DMS 273 (cell line): ENCODE results near the gene DYSF.

Source experiments
- DNase-seq: peaks from one replicate; lab custom pipeline; 2025; ENCODE audit not compliant: unreplicated experiment; lab: John Stamatoyannopoulos, UW

DYSF gene

DNA sequence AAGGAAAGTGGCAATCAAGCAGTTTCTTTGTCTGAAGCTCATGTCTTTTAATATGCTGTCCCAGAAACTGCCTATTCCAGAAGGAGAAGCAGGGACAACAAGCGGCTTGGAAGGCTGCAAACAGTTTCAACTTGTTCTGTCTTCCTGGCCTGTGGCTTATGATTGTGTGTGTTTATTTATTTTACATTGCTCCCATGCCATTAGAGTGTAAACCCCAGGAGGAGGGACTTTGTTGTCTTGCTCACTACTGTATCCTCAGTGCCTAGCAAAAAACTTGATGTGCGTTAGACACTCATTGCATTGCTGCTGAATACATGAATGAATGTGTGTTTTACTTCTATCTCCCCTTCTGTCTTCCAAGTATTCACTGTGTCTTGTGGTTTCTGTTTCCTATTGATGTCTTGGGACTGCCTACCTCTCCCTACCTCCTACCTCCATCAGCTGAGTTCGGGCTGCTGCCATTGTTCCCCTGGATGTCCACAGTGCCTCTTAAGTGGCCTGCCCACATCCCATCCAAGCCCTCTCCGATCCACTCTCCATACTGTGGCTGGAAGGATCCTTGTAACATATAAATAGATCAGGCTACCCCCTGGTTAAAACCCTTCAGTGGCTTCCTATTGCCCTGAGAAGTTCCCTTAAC is 261.4 kb downstream of the DYSF start:
- DNase-seq: no peak

DNA sequence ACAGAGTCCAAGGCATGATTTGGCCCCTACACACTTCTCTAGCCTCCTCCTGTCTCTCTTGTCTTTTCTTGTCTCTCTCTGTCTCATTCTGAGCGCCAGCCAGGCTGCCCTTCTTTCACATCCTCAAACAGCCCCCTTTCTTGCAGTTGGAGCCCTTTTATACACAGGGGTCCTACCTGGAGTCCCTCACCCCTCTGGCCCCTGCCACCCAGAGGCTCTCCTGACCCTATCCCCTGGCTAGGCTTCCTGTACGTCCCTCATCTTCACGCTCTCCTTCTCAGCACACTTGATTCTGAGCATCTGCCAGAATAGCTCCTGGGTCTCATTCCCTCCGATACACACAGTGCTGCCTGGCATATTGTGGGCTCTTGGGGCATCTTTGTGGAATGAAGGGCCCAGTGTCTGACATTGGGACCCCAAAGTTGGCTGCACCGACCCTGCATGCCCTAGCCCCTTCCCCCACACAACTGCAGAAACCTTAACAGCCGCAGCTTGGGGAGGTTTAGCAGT is 261.9 kb downstream of the DYSF start:
- no peak for DNase-seq

DNA sequence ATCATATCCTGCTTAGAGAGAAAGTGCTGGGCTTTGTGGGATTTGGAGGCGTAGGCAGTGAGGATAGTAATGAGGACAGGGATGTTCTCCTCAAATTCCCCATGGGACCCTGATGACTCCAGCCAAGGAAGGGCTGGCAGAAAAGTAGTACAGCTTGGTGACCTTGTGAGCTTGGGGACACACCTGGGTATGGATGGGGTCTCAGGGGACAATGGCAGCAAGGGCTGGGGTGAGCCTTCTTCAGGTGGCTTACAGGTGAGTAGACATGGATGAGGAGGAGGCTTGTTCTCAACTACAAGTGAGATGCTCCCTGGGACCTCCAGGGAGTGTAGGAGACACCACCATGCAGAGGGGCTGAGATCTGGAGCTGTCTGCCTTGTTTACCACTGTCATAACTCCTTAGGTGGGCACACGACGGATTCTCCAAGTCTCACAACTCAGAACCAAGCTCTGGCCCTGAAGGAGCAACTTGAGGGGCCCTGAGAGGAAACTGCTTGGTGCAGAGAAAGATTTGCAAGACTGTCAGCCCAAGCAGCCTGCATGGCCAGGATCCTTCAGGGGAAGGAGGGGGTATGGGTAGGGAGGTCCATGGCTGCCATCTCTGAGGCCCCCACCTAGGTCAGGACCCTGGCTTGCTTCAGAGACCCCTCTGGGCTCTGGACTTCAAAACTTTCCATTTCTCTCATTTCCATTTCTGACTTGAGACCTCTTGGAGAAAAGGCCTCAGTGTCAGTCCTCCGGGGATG is 262.8 kb downstream of the DYSF start:
- no peak for DNase-seq

DNA sequence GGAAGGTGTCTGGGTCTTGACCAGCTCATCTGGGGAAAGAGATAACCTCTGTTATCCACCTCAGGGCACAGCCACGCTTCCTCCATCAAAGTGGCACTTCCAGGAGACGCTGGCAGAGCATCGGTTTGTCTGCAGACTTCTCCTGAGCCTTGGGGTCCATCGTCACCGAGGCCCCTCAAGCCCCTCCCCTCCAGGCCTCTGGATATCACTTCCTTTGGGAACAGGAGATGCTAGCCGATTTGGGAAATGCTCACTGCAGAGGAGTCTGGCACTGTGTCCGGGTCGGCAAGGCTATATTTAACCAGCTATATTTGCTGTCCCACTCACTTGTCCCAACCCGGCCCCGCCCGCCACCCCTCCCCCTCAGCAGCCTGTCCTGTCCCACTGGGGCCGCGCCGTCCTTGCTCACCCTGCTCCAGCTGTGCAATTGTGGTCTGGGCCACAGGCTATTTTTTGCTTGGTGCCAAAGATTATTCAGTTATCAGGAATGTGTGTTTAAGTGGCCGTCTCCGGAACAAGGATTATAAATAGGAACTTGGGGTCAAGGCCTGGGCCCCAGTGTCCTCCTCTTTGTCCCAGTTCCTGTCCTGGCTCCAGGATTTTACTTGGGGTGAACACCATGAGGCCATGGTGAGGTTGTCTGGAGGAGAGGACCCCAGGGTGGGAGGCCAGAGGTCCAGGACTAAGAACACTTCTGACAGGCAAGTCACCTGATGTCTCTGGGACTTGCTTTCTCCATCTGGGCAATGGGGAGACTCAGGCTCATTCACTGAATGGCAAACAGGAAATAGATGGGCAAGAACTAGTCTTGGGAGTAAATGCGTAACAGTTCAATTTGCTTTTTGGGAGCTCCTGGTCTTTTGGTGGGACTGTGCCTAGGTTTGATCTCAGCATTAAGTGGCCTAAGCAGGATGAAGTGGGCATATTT is 263.6 kb downstream of the DYSF start:
- no peak for DNase-seq

DNA sequence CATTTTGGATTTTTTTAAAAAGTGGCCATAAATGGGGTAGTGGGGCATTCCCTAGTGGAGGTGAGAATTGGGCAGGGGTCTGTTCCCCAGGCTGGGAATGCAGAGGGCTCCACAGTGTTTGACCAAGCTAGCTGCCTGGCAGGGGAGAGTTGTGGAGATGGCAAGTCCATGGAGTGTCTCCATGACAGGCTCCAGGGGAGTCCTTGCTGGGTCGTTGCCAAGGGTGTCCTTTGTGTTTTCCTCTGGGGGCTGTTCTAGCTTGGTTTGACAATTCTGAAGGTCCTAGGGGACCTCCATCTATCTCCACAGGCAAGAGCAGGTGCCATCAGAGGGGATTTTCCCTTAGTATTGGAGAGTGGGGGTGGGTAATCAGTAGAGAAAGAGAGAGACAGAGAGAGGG is 265.3 kb downstream of the DYSF start:
- DNase-seq: no peak

DNA sequence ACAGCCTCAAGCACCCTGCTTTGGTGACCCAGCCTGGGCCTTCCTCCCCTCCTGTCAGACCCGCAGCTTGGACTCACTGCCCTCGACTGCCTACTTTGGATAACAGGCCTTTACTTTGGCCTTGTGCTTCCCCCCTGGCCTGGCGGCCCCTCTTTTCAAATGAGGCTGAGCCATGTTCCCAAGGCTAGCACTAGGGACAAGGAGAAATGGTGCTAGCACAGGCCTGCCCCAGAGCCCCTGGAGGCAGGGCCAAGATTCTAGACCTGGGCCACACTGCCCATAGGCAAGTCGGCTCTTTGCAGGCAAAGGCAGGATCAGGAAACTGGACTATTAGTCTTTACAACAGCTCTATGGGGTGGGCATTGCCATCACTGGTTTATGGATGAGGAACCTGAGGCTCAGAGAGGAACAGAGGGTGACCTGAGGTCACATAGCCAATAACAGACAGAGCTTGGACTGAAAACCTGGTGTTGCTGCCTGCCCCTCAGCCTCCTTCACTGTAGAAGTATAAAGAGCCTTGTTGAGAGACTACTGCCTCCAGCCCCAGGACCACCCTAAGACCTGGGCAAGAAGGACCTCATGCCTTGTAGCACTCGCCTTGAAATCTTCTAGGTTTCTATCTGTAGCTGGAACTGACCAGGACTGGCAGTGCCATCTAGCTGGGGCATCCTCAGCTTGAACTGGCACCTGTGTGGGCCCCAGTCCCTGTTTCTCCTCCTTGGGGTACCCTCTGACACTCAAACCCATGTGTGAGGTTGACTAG is 266.3 kb downstream of the DYSF start:
- DNase-seq: no peak

DNA sequence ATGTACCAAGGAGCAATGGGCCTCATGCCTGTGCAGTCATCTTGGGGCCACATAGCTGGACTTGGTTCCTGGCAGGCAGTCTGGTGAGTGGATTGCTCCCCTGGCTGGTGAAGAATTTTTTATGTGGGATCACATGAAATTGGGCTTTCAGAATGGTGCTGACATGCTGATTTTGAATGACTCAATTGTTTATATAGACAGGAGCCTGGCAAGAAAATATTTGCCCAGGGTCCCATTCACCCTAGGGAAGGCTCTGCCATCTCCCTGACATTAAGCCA is 266.9 kb downstream of the DYSF start:
- no peak for DNase-seq

DNA sequence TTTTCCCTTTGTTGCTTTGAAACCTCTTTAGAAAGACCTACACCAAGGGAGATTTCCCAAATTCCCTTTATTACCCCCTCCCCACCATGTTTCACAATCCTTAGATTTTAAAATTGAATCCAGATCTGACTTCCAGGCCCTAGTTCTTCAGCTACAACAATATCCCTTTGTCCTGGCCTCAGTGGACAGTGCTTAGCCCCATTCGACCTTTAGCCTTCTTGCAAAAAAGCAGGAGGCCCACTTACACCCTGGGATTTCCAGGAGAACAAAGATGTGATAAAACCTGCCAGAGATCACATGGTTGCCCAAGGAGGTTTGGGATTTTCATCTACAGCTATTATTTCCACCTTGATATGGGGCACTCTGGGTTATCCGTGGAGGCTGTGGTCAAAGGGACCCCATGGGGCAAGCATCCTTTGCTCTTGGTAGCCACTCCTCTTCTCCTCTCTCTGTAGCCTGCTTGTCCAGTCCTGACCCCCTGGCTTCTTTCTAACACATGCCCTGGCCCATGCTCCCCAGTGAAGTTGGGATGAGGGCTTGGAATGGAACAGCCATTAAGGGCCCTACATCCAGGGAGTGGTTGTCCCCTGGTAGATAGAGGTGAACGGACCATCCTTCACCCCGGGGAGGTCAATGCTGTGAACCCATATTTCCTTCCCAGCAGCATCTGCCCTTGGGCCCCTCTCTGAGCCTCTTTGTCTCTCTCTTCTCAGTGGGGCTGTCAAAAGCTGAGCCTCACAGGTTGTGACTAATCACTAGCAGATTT is 267.4 kb downstream of the DYSF start:
- no peak for DNase-seq

DNA sequence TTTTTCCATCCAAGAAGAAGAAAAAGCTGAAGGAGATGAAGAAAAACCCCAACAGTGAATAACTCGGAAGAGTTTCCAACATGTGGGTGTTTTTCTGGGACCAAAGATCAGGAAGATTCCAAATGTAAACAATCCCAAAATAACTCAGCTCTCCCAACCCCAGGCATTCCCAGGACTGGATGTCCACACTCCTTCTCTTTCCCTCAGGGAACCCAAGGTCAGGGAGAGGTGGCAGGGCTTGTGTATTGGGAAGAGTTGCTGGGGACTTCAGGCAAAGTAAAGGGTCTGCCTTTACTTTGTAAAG is 268.0 kb downstream of the DYSF start:
- no peak for DNase-seq

DNA sequence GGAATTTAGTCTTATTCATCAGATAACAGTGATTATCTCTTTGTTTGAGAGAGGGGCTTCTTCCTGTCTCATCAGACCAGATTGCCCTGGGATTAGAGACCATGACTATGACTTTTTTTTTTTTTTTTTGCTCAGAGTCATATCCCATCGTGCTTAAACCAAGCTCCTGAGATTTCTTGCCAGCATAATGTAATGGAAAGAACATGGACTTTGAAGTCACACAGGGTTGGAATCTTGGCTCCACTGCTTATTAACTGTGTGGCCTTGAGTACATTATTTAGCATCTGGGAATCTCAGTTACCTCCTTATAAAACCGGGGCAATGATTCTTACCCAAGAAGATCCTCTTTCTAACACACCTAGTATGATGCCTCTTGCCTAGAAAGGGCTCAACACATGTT is 268.3 kb downstream of the DYSF start:
- no peak for DNase-seq

DNA sequence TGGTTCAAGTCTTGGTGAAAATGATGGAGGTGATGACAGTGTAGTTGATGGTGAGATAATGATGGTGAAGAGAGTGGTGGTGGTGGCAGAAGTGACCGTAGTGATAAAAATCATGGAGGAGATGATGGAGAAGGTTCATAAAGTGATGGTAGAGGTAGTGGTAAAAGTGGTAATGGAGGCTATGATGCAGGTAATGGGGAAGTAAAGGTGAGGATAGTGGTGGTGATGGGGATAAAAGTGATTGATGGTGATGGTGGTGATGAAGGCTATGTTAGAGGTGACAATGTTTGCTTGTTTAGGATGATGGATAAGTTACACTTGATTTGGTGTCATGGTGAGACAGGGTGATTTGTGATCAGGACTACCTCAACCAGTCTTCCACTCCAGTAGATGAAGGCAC is 268.9 kb downstream of the DYSF start:
- DNase-seq: no peak

DNA sequence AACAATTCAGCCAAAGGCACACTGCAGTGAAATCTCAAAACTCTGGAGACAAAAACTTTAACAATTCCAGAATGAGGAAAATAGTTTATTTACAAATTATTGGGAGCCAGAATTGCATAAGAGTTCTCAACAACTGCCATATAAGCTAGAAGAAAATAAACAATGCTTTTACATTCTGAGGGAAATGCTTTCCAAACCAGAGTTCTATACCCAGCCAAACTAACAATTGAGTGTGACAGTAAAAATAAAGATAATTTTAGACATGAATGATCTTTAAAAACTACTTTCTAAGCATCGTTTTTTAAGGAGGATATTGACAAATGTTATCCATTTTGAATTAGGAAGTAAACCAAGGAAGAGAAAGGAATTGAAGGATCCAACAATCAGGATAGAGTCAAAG is 271.4 kb downstream of the DYSF start:
- no peak for DNase-seq

DNA sequence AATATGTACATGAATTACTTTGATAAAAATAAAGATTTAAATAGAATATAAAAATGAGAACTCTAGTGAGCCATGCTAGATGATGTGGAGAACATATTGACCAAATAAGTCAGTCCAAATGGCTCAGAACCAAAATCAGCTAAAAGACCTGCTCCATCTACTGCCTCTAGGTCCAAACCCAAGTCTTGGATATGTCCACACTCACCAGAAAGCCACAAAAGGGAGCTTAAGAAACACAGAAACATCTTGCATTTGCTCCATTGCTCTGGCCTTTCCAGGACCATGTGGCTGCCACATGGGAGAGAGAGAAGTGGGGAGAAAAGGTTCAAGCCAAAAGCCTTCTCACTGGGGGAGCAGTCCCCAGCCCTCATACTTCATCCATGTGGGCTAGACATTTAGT is 272.5 kb downstream of the DYSF start:
- DNase-seq: no peak

DNA sequence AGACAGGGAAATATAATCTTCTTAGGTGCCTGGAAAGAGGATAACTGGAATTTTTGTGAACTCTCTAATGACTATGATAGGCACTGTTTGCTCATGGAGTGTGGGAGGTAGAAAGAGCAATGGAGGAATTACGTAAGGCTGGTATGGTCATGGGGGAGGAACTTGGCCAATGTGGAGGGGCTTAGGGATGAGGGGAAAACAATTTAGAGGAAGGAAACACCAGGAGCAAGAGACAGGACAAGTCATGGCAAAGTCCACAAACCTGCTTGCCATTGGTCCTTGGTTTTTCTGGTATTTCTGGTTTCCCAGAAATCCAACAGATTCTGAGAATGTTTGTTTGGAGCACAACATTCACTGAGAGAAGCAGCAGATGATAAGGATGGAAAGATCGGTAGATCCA is 274.2 kb downstream of the DYSF start:
- DNase-seq: no peak

DNA sequence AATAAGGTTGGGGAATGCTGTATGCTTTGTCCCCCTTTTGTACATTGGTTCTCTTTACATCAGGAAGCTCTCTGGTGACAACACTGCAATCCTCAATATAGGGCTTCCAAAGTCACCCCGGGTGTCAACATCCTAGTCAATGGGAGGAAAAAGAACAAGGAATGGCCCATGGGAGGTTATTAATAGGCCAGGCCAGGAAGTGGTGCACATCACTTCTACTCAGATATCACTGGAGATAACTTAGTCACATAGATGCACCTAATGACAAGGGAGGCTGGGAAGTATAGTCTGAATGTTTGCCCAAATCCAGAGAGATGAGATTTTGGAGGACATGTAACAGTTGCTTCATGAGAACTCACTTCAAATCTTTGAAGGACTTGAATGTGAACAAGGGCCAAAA is 274.7 kb downstream of the DYSF start:
- DNase-seq: no peak

DNA sequence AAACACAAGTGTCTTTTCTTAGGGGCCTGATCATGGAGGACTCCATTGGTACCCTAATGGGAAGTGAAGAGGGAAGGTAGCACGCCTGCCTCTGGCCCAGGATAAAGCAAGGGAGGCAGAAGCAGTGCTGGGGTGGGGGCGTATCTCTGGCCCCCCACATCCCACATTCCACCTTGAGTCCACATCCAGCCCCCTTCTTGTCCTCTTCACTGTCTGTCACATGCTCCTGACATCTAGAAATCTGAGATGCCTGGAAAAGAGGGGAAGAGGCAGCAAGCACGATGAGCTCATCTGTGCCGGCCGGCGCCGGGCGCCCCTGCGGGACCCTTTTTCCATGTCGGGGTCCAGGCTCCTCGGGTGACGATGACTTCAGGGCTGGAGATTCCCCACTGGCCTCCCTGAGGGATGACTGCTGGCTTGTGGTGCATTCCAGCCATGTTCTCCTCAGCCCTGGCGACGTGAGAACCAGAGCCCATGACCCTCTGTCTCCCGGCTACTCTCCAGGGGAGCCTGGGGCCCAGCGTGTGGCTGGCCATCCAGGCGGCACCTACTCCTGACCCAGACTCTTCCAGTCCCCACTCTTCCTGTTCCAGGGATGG is 277.5 kb downstream of the DYSF start:
- DNase-seq: no peak

DNA sequence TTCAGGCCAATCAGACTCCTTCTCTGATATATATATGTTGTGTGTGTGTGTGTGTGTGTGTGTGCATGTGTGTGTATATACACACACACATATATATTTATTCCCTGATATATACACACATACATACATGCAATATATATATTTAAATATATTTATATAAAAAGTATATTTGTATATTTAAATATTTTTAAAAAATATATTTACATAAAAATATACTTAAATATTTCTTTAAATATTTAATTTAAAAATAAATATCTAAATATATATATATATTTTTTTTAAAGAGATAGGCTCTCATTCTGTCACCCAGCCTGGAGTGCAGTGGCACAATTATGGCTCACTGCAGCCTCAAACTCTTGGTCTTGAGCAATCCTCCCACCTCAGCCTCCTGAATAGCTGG is 281.3 kb downstream of the DYSF start:
- DNase-seq: no peak

DNA sequence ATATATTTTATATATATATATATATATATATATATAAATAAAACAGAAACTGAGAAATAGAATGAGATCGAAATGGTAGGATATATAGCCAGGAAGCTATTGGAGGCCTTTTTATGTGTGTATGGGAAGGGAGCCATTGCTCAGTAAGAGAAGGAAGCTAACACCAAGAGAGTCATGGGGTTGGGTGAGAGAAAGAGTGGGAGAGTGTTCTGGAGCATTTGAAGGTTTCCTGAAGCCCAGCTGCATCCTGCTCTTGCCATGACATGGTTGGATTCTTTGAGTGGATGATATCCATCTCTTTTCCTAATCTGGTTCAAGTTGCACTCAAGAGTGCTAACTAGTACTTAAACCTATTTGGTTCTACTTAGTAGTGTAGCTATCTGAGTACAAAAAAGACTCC is 282.3 kb downstream of the DYSF start:
- DNase-seq: no peak
